Gastrocnemius medialis (tissue), 4 donors: ENCODE measurements around the gene USP2. TPM values are rescaled to one million over a fixed set of nuclear protein-coding genes. Genes with fewer than 3 reads are reported as not detected.
"Not testable (repeated sequence)": the region's sequence is repeated elsewhere in the genome, so short reads cannot be mapped to it uniquely, and the experiment has no call there.

Source experiments
- ATAC-seq, 2 donors: fragments of 150-250 bp; one replicate each; pipeline ENCODE4 v1.9.1; 2016
- DNase-seq, 2 donors: peaks; one replicate each; pipeline ENCODE4 v3.0.0-alpha.2; 2019
- H3K27ac ChIP-seq, 4 donors: fragments of 200-600 bp; sonication (generic); 1 replicate in 1 of 4; 2 replicates in 3 of 4; pipeline ENCODE4 v1.5.1; 2016 to 2018; ENCODE audit warnings: mild to moderate bottlenecking in 2 of 4, moderate library complexity in 1 of 4
- H3K27me3 ChIP-seq, 3 donors: fragments of 200-600 bp; sonication (generic) in 2 of 3; 1 replicate in 1 of 3; 2 replicates in 2 of 3; pipeline versions ENCODE4 v1.5.1 to v1.6.0; 2016 to 2019; ENCODE audit warnings: mild to moderate bottlenecking in 1 of 3, moderate library complexity in 1 of 3
- H3K36me3 ChIP-seq, 2 donors: fragments of 200-600 bp; sonication (generic) in 1 of 2; one replicate each; pipeline ENCODE4 v1.5.1; 2017 to 2018
- H3K4me1 ChIP-seq, 2 donors: fragments of 200-600 bp; sonication (generic) in 1 of 2; one replicate each; pipeline ENCODE4 v1.5.1; 2016 to 2017; ENCODE audit warnings: mild to moderate bottlenecking in 2 of 2
- H3K4me3 ChIP-seq, 4 donors: fragments of 200-600 bp; sonication (generic) in 3 of 4; 1 replicate in 1 of 4; 2 replicates in 3 of 4; pipeline ENCODE4 v1.5.1; 2016 to 2019; ENCODE audit warnings: mild to moderate bottlenecking in 2 of 4
- H3K9me3 ChIP-seq, 3 donors: fragments of 200-600 bp; sonication (generic) in 2 of 3; 1 replicate in 1 of 3; 2 replicates in 2 of 3; pipeline ENCODE4 v1.5.1; 2016 to 2019
- POLR2A ChIP-seq, 2 donors: fragments of 450-650 bp; IDR thresholded peaks; one replicate each; pipeline ENCODE4 v1.6.1; 2017; ENCODE audit warnings: antibody characterized with exemption in 2 of 2, mild to moderate bottlenecking in 2 of 2, moderate library complexity in 2 of 2
- in situ Hi-C, 4 donors: fragments of 200-750 bp; cut with MboI; loops; one replicate each; pipeline versions ENCODE4 v1.15.0 to v1.8.0; 2017; ENCODE audit warnings: low sequenced_read_pairs in 4 of 4
- intact Hi-C: fragments of 100-400 bp; cut with DNase I; formaldehyde crosslinking; loops from one replicate; pipeline ENCODE4 v1.15.1; 2023; ENCODE audit warnings: low total_unique reads
- total RNA-seq, 4 donors: library from RNA; depleted of rRNA; stranded (reverse); fragments of >200 nt; gene quantifications; one replicate each; pipeline versions ENCODE4 v1.1.0 to v1.2.3, GENCODE V29; 2016
- TF ChIP-seq, protein P1 (sequence below), 5 experiments: fragments of 450-650 bp in 3 of 5; fragments of 200-600 bp in 2 of 5; sonication (generic) in 2 of 5; IDR thresholded peaks in 4 of 5; conservative IDR thresholded peaks in 1 of 5; 1 replicate in 4 of 5; 2 replicates in 1 of 5; pipeline ENCODE4 v1.5.1; 2016 to 2019; ENCODE audit warnings: antibody characterized with exemption in 5 of 5, mild to moderate bottlenecking in 3 of 5, moderate library complexity in 3 of 5

Gene USP2
- total RNA-seq, 4 donors from 2014 or later = 19.4 to 105 (median 46.0) TPM

DNA sequence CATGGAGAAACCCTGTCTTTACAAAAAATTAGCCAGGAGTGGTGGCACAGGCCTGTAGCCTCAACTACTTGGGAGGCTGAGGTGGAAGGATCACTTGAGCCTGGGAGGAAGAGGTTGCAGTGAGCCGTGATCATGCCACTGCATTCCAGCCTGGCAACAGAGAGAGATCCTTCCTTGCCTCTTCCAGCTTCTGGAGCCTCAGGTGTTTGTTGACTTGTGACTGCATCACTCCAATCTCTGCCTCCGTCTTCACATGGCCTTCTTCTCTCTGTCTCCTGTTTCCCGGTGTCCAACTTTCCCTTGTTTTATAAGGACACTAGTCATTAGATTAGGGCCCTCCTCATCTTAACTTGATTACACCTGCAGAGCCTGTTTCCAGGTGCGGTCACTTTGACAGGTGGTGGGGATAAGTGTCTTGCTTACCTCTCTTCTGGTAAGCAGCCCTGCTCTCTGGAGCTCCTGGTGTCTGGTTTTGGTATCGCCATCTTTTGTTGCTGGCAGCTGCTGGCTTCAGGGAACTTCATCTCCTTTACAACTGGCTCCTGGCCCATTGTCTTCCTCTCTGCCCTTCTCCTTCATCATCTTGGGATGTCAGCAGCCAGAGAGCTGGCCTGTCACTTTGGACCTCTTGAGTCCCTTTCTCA is 8.2 kb upstream of the USP2 start:
- no peak for ATAC-seq
- Histone ChIP-seq H3K27ac (no peak overlapping the region), H3K36me3 (no peaks in the 10 kb centered on the region), H3K9me3 (no peaks in the 10 kb centered on the region), H3K4me3 (no peak overlapping the region), H3K27me3 (no peaks in the 10 kb centered on the region), H3K4me1 (no peaks in the 10 kb centered on the region)
- intact Hi-C loops (no loop called here), in situ Hi-C loops (loop anchor here in 1 of 4 donors (10.0 kb wide), 1 partner anchor 85 kb away; no protein-coding TSS in a partner anchor)
- no peak for TF ChIP-seq POLR2A (IDR thresholded peaks at IDR 0.05)
- TF ChIP-seq, protein P1, sequence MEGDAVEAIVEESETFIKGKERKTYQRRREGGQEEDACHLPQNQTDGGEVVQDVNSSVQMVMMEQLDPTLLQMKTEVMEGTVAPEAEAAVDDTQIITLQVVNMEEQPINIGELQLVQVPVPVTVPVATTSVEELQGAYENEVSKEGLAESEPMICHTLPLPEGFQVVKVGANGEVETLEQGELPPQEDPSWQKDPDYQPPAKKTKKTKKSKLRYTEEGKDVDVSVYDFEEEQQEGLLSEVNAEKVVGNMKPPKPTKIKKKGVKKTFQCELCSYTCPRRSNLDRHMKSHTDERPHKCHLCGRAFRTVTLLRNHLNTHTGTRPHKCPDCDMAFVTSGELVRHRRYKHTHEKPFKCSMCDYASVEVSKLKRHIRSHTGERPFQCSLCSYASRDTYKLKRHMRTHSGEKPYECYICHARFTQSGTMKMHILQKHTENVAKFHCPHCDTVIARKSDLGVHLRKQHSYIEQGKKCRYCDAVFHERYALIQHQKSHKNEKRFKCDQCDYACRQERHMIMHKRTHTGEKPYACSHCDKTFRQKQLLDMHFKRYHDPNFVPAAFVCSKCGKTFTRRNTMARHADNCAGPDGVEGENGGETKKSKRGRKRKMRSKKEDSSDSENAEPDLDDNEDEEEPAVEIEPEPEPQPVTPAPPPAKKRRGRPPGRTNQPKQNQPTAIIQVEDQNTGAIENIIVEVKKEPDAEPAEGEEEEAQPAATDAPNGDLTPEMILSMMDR (IDR thresholded peaks at IDR 0.05 in 4 of 5, conservative IDR thresholded peaks at IDR 0.05 in 1 of 5) = no peak
- DNase-seq = no peak

DNA sequence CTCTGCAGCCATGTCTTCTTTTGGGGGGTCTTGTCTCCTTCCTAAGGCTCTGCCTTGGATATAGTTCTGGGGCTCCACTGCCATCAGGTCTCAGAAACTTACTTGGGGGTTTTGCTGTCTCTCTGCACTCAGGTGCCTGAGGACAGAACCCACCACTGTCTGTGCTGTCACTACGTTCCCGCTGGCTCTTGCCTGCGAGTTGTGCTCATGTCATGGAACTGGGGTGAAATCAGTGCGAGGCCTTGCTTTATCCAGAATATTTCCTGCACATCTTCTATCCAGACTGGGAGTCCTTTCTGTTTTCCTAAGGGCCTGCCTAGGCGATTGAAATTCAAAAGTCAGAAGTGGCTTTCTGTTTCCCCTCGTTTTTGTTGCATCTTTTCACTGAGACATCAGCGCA is 6.6 kb upstream of the USP2 start:
- intact Hi-C loops = no loop called here

DNA sequence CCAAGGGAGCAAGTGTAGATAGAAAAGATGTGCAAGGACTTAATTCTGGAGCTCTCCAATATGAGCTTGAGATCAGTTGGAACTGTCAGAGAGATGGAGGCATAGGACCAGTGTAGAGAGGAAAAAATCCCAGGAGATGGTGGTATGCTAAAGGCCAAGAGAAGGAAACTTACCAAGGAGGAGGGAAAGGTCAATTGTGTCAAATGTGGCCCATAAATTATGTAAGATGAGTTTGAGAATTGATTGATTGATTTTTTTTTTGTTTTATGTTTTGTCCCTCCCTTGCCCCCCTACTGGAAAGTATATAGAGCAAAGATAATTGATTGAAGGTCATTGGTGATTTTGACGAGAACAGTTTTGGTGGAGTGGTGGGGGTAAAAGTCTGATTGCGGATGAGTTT is 2.8 kb upstream of the USP2 start:
- no peaks in the 10 kb centered on the region for H3K36me3 ChIP-seq
- intact Hi-C loops (no loop called here), in situ Hi-C loops (no loop called here)
- no peak overlapping the region for H3K4me3 ChIP-seq
- no peaks in the 10 kb centered on the region for H3K27me3 ChIP-seq
- no peaks in the 10 kb centered on the region for H3K9me3 ChIP-seq
- ATAC-seq = no peak
- peaks cover 23 to 26% of the 10 kb centered on the region in 2 donors for H3K4me1 ChIP-seq
- DNase-seq = no peak
- H3K27ac ChIP-seq = no peak overlapping the region
- TF ChIP-seq, protein P1 (IDR thresholded peaks at IDR 0.05 in 4 of 5, conservative IDR thresholded peaks at IDR 0.05 in 1 of 5) = no peak
- no peak for TF ChIP-seq POLR2A (IDR thresholded peaks at IDR 0.05)

More for the DNA sequence above, 6.6 kb upstream of the USP2 start:
- in situ Hi-C loops = no loop called here
- Histone ChIP-seq H3K9me3 (no peaks in the 10 kb centered on the region), H3K27me3 (no peaks in the 10 kb centered on the region), H3K4me1 (no peaks in the 10 kb centered on the region), H3K4me3 (no peak overlapping the region), H3K36me3 (no peaks in the 10 kb centered on the region), H3K27ac (no peak overlapping the region)
- no peak for ATAC-seq
- DNase-seq = no peak
- no peak for TF ChIP-seq POLR2A (IDR thresholded peaks at IDR 0.05)
- TF ChIP-seq, protein P1 (IDR thresholded peaks at IDR 0.05 in 4 of 5, conservative IDR thresholded peaks at IDR 0.05 in 1 of 5) = no peak

DNA sequence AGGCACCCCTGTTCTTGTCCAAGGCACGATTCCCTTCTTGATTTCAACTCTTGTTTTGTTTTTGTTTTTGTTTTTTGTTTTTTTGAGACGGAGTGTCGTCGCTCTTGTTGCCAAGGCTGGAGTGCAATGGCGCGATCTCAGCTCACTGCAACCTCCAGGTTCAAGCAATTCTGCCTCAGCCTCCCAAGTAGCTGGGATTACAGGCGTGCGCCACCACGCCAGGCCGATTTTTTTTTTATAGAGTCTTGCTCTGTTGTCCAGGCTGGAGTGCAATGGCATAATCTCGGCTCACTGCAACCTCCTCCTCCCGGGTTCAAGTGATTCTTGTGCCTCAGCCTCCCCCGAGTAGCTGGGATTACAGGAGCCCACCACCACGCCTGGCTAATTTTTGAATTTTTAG is 1.0 kb upstream of the USP2 start:
- H3K27me3 ChIP-seq, H3K9me3 ChIP-seq, ATAC-seq, H3K36me3 ChIP-seq, in situ Hi-C loops, DNase-seq: not testable (repeated sequence)
- Histone ChIP-seq H3K4me1 (peaks cover 31 to 34% of the 10 kb centered on the region in 2 donors), H3K27ac (peak overlapping the region; percentile 78 to 99 (median 98)), H3K4me3 (peak overlapping the region in 1 of 4 donors; percentile 60)
- intact Hi-C loops = loop anchor here (2.0 kb wide), 1 partner anchor 92 kb away; no protein-coding TSS in a partner anchor

DNA sequence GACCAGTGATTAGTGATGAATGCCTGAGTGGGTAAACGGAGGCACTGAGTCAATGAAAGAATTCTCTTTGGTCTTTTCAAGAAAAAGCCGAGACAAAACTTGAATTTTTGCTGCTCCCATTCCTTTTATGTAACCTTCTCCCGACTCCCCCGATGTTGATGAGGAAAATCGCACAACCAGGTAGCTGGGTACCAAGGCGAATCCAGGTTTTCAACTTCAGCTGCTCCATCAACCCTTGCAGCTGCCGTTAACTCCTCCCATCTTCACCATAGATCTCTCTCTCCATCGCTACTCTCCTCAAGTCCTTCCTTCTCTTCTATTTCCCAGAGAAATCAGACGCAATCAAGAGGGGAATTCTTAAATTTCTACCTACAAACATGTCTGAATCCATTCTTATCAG is 611 bp upstream of the USP2 start:
- TF ChIP-seq, protein P1 (IDR thresholded peaks at IDR 0.05 in 4 of 5, conservative IDR thresholded peaks at IDR 0.05 in 1 of 5) = no peak
- no peak for TF ChIP-seq POLR2A (IDR thresholded peaks at IDR 0.05)
- H3K9me3 ChIP-seq = no peaks in the 10 kb centered on the region
- H3K36me3 ChIP-seq = no peaks in the 10 kb centered on the region
- intact Hi-C loops (loop anchor here (2.0 kb wide), 1 partner anchor 93 kb away; no protein-coding TSS in a partner anchor), in situ Hi-C loops (no loop called here)
- H3K27me3 ChIP-seq = no peaks in the 10 kb centered on the region
- peak overlapping the region; percentile 30 to 73 (median 62) for H3K4me3 ChIP-seq
- H3K27ac ChIP-seq = peak overlapping the region; percentile 78 to 99 (median 98)
- H3K4me1 ChIP-seq = peaks cover 35 to 38% of the 10 kb centered on the region in 2 donors
- DNase-seq = no peak
- ATAC-seq = no peak
